ENCODE data around the gene MADD. TPM values are rescaled to one million over a fixed set of nuclear protein-coding genes. Genes with fewer than 3 reads are reported as not detected.

MADD gene
- total and polyA plus RNA-seq, 2 experiments from 2014 or later = 13.4 to 43.8 TPM

GRCh38 chr11:47345890-47346563, 76.1 kb downstream of the MADD start:
- Histone ChIP-seq H2AFZ (no peak overlapping the region), H3K9me2 (ENCODE audit: insufficient read depth) (no peaks in the 10 kb centered on the region), H3K27me3 (ENCODE audit: insufficient read depth) (no peaks in the 10 kb centered on the region), H3K4me1 (ENCODE audit: insufficient read depth) (no peaks in the 10 kb centered on the region; the same call in 1 of the 2 replicates), H4K20me1 (replicated peaks; ENCODE audit: insufficient read depth) (no peaks in the 10 kb centered on the region), H3K4me2 (no peak overlapping the region), H3K27ac (ENCODE audit: low read depth) (no peak overlapping the region), H3K36me3 (ENCODE audit: insufficient read depth) (no peaks in the 10 kb centered on the region), H3F3A (replicated peaks; ENCODE audit: low read depth) (no peaks in the 10 kb centered on the region), H3K4me3 (no peak overlapping the region), H3K79me2 (replicated peaks; ENCODE audit: insufficient read depth) (no peaks in the 10 kb centered on the region)
- H3K4me3 Mint-ChIP-seq = no peak overlapping the region
- peaks cover 12% of the 10 kb centered on the region for H3K27me3 Mint-ChIP-seq (ENCODE audit: insufficient read depth, low read depth, poor library complexity)
- no peaks in the 10 kb centered on the region; the same call in 2 of the 3 replicates for H3K36me3 Mint-ChIP-seq (ENCODE audit: low read depth)
- H3K4me1 Mint-ChIP-seq = peaks cover 4% of the 10 kb centered on the region
- ATAC-seq (no peak), DNase-seq (ENCODE audit: low spot score) (no peak)
- TF ChIP-seq ZNF462 (CRISPR knock-in tag; IDR thresholded peaks at IDR 0.05) (no peak), EZH2 (IDR thresholded peaks at IDR 0.05; ENCODE audit: low read depth, unreplicated experiment) (no peak), STAT1 (IDR thresholded peaks at IDR 0.05; ENCODE audit: unreplicated experiment) (no peak), CREB1 (CRISPR knock-in tag; IDR thresholded peaks at IDR 0.05; ENCODE audit: low read depth) (no peak)
- TF ChIP-seq, protein P1, sequence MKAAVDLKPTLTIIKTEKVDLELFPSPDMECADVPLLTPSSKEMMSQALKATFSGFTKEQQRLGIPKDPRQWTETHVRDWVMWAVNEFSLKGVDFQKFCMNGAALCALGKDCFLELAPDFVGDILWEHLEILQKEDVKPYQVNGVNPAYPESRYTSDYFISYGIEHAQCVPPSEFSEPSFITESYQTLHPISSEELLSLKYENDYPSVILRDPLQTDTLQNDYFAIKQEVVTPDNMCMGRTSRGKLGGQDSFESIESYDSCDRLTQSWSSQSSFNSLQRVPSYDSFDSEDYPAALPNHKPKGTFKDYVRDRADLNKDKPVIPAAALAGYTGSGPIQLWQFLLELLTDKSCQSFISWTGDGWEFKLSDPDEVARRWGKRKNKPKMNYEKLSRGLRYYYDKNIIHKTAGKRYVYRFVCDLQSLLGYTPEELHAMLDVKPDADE (IDR thresholded peaks at IDR 0.05) = no peak
- no peaks in the 10 kb centered on the region; the same call in 2 of the 3 replicates for H3K9me3 Mint-ChIP-seq
- H3K27ac Mint-ChIP-seq = no peak overlapping the region

All from GM23338 (cell line).